ENCODE results near the gene SPRN. TPM values are rescaled to one million over a fixed set of nuclear protein-coding genes. Genes with fewer than 3 reads are reported as not detected.
"Not testable (repeated sequence)": the region's sequence is repeated elsewhere in the genome, so short reads cannot be mapped to it uniquely, and the experiment has no call there.

SPRN gene
- total RNA-seq: under 0.01 TPM in 1 of 2 replicates, not detected in the other

DNA sequence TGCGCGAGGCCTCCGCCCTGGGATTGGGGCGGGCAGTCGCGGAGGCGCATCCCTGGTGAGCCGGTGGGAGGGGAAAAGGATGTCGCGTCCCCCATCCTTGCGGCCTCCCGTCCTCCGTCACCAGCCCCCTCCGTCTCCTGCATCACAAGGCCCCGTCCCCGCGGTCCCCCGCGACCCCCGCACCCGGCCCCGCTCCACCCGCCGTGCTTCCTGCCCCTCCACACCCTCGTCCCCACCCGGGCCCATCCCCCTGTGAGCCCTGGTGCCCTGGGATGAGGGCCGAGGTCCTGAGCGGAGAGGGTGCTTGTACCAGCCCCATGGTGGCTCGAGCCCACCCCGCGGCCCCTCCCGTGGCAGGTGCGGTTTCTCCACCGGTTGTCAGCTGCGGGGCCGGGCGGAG lies at the start of gene SPRN:
Gene SPRN (minus strand): TSS at position 25 of the 400 bp plus-strand sequence. CDS start 944 bp downstream, outside the sequence.
- DNase-seq: not testable (repeated sequence)

DNA sequence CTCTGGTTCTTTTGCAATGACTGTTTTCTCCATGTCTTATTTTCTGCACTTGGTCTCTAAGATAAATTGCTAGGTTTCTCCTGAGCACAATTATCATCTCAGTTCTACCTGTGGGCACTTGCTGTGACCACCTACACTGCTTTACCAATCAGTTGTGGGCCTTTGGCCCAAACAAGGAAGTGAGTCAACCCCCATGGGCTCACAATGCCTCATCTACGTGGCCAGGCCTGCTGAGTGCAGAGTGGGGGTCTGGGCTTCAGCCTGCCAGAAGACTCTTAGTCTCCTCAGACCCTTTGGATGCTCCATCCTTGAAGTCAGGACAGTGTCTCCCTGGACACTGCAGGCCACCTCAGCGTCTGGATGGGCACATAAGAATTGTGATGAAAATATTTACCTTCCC lies 49.6 kb upstream of the SPRN start:
- DNase-seq: no peak

DNA sequence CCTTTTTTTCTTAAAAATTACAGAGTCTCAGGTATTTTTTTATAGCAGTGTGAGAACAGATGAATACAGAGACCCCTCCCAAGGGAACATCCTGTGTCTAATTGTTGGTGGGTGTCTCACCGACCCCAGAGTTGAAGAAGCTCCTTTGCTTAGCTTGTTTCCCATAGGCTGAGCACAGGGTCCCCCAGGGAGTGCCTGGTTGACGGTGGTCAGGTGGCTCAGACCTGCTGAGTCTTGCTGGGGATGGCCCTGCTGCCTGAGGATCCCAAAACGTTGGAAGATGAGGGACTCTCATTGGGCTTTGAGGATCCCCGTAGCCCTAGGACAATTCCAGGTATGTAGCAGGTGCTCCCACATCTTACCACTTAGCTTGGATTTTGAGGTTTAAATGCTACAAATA lies 48.8 kb upstream of the SPRN start:
- DNase-seq: no peak

DNA sequence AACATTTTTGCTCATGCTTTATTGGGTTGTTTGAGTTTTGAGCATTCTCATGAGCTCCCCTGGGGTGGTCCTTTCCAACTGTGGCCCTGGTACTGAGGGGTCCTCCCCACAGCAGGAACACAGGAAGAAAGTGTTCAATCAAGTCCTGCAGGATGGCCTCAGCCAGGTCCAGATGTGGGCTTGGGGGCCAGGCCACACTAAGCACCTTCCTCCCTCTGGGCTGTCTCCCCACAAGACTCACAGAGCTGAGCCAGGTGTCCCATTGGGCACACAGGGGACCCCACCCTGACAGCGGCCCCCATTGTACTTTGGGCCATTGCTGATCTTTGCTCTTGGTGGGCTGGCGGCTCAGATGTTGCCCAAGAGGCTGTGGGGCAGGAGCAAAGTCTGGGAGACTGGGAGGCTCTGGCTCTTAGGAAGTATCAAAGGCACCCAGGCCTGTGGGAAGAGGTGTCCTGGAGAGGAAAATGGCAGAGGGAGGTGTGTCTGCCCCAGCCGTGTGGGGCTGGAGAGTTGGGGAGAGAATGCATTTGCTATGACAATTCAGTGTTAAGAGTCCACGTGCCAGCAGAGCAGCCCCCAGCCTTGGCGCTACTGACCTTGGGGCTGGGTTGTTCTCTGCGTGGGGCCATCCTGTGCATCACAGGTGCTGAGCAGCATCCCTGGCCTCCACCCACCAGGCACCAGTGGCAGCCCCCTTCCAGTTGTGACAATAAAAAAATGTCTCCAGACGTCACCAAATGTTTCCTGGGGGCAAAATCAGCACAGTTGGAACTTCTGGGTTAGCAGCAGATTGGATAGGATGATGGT lies 47.1 kb upstream of the SPRN start:
- DNase-seq: no peak

DNA sequence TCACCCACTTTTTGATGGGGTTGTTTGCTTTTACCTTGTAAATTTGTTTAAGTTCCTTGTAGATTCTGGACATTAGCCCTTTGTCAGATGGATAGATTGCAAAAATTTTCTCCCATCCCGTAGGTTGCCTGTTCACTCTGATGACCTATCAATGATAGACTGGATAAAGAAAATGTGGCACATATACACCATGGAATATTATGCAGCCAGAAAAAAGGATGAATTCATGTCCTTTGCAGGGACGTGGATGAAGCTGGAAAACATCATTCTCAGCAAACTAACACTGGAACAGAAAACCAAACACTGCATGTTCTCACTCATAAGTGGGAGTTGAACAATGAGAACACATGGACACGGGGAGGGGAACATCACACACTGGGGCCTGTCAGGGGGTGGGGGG lies 44.8 kb upstream of the SPRN start:
- DNase-seq: not testable (repeated sequence)

- no peak for DNase-seq
These were observed 43.0 kb upstream of the SPRN start for GRCh38 chr10:133467286-133467911.

DNA sequence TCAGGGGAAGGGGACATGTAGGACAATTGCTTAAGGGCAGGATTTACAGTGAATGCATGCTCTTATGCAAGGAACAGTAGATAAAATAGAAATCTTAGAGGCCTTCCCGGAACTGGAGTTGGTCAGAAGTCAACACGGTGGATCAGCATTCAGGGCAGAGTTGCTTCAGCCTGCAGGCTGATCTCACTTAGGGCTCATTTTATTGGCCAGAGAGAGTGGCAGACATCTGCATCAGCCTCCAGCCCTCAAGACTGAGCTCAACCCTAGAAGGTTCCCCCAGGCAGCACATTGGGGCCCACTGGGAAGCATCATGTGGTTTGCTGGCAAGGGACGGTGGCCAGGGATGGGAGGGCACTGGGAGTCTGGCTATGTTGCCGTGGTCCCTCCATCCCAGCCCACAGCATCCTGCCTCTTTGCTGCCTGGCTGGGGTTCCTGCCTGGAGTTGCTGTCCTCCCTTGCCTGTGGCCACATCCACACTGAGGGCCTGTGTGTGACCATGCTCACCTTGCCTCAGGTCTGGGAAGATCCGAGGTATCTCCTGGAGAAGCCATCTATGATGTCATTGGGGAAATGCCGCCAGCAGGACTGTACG lies 42.4 kb upstream of the SPRN start:
- no peak for DNase-seq

DNA sequence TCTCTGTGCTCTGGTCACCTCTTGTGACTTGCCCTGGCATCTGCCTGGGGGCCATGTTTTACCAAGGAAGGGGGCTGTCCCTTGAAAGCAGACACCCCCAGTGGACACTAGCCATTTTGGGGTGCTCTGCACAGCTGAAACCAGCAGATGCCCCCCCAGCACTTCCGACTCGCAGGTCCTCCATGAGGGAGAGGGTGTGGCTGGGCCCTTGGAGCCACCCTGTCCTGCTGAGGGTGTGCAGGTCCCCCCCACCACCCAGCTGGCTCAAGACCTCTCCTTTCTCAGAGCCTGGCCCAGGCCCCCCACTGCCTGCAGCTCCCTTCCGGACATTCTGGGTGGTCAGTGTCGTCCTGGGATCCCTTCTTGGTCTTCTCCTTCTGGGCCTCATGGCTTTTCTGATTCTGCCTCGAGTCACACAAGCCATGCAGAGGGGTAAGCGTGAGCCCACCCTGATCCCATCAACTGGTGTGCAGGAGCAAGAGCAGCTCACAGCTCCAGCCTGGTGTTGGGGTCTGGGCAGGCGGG lies 41.6 kb upstream of the SPRN start:
- no peak for DNase-seq

- no peak for DNase-seq
These were observed 40.9 kb upstream of the SPRN start for GRCh38 chr10:133465191-133465949.

DNA sequence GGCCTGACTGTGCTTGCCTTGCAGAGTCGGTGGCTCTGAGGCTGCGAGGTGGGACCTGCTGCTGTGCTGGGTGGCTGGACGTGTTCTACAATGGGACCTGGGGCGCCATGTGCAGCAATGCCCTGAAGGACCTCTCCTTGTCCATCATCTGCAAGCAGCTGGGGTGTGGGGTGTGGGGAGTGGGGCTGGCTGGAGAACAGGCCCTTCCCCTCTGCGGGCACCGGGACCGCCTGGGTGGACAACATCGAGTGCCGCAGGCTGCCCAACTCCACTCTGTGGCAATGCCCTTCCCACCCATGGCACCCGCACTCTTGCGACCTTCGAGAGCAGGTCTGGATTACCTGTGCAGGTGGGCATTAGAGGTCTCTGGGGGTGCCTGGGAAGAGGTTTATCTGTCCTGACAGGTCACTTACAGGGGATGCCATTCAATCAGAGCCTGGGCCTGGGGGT lies 40.2 kb upstream of the SPRN start:
- no peak for DNase-seq

GRCh38 chr10:133462512-133463305 lies 38.3 kb upstream of the SPRN start:
- no peak for DNase-seq

- no peak for DNase-seq
These were observed 37.4 kb upstream of the SPRN start for GRCh38 chr10:133461841-133462240.

DNA sequence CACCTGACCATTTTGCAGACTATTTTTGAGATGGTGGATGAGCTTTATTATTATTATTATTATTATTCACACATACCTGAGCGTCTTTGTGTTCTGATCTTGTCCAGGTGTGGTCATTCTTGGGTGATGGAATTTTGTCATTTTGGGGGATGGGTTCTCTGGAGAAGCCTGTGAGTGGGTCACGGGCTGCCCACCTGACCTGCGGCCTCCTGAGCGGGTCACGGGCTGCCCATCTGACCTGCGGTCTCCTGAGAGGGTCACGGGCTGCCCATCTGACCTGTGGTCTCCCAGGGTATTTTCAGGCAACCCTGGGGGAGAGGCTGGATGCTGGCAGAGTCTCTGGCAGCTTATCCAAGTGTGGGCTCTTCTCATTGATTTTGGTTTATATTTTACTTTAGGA lies 36.6 kb upstream of the SPRN start:
- DNase-seq: no peak

GRCh38 chr10:133460208-133460769 lies 35.9 kb upstream of the SPRN start:
- no peak for DNase-seq

GRCh38 chr10:133459454-133460207 lies 35.2 kb upstream of the SPRN start:
- no peak for DNase-seq

- DNase-seq: peak; percentile 8
These were observed 34.5 kb upstream of the SPRN start for GRCh38 chr10:133458710-133459453.

DNA sequence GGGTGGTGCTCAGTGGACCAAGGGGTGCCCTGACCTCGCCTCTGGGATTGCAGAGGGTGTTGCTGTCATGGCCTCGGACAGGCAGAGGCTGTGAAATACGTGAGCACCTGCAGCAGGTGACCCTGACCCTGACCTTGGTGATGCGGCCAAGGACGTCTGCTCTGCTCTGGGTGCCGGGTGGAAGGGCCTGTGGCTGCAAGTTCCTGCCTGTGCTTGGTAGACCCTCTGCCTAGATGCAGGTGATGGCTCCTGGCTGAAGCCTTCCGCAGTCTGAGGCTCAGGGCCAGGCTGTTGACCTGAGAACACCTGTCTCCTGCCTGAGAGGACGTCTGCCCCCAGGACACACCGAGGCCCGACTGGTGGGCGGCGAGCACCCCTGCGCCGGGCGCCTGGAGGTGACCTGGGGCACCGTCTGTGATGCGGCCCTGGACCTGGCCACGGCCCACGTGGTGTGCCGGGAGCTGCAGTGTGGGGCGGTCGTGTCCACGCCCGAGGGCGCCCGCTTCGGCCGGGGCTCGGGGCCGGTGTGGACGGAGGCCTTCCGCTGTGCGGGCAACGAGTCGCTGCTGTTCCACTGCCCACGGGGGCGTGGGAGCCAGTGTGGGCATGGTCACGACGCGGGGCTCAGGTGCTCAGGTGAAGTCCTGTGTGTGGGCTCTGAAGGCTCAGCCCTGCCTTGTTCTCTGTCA lies 33.7 kb upstream of the SPRN start:
- no peak for DNase-seq

- no peak for DNase-seq
These were observed 32.8 kb upstream of the SPRN start for GRCh38 chr10:133457100-133457841.
